Mesendoderm (in vitro differentiated cells): Measurements from ENCODE around the gene HLA-DOA.
A peak's percentile ranks its signal among the peaks of the same experiment; 100 is the strongest.

Experiments used
- DNase-seq: peaks from one replicate; pipeline ENCODE4 v3.0.0; 2013
- H2AK5ac ChIP-seq: 2 replicates; pipeline ENCODE4 v1.6.1; 2013; ENCODE audit warnings: low read length, inconsistent platforms
- H2BK120ac ChIP-seq: 2 replicates; pipeline ENCODE4 v1.6.1; 2013; ENCODE audit warnings: low read depth, mild to moderate bottlenecking, low read length, moderate library complexity, mixed read lengths
- H2BK15ac ChIP-seq: replicated peaks from 2 replicates; pipeline ENCODE4 v1.6.1; 2013; ENCODE audit warnings: low read depth, mild to moderate bottlenecking, moderate library complexity
- H2BK5ac ChIP-seq: 2 replicates; pipeline ENCODE4 v1.6.1; 2013; ENCODE audit warnings: low read length, inconsistent platforms
- H3K18ac ChIP-seq: 2 replicates; pipeline ENCODE4 v1.6.1; 2013; ENCODE audit warnings: mild to moderate bottlenecking, low read length, mixed read lengths
- H3K23ac ChIP-seq: one replicate; pipeline ENCODE4 v1.6.1; 2013; ENCODE audit warnings: low read length
- H3K27ac ChIP-seq: 2 replicates; pipeline ENCODE4 v1.5.1; 2013; ENCODE audit warnings: low read depth, mild to moderate bottlenecking, inconsistent platforms, low read length, moderate library complexity
- H3K27me3 ChIP-seq: 2 replicates; pipeline ENCODE4 v1.6.1; 2013; ENCODE audit warnings: low read length, control low read depth, mild to moderate bottlenecking, inconsistent platforms; ENCODE audit not compliant: insufficient read depth, poor library complexity
- H3K36me3 ChIP-seq: 2 replicates; pipeline ENCODE4 v1.6.1; 2013; ENCODE audit warnings: low read length, inconsistent platforms; ENCODE audit not compliant: control insufficient read depth, insufficient read depth
- H3K4ac ChIP-seq: one replicate; pipeline ENCODE4 v1.6.1; 2013; ENCODE audit warnings: low read depth, mild to moderate bottlenecking, low read length, moderate library complexity
- H3K4me1 ChIP-seq: 2 replicates; pipeline ENCODE4 v1.6.1; 2013; ENCODE audit warnings: low read depth, low read length, inconsistent platforms; ENCODE audit not compliant: control insufficient read depth
- H3K4me2 ChIP-seq: 2 replicates; pipeline ENCODE4 v1.6.1; 2013; ENCODE audit warnings: low read length
- H3K4me3 ChIP-seq: 2 replicates; pipeline ENCODE4 v1.5.1; 2013; ENCODE audit warnings: mild to moderate bottlenecking, low read length
- H3K56ac ChIP-seq: one replicate; pipeline ENCODE4 v1.6.1; 2013; ENCODE audit warnings: low read length
- H3K79me1 ChIP-seq: 2 replicates; pipeline ENCODE4 v1.6.1; 2013; ENCODE audit warnings: low read length, inconsistent platforms
- H3K79me2 ChIP-seq: 2 replicates; pipeline ENCODE4 v1.6.1; 2013; ENCODE audit warnings: mild to moderate bottlenecking, low read length; ENCODE audit not compliant: control insufficient read depth, insufficient read depth
- H3K9ac ChIP-seq: 2 replicates; pipeline ENCODE4 v1.6.1; 2013; ENCODE audit warnings: low read length, inconsistent platforms
- H4K5ac ChIP-seq: one replicate; pipeline ENCODE4 v1.6.1; 2013; ENCODE audit warnings: low read length
- H4K8ac ChIP-seq: one replicate; pipeline ENCODE4 v1.6.1; 2013; ENCODE audit warnings: low read depth, mild to moderate bottlenecking, control low read depth, low read length, moderate library complexity
- WGBS: extraction: QIAGEN DNeasy Blood & Tissue Kit; methylation state at CpG from one replicate; pipeline ENCODE4 v1.1.7; 2013; ENCODE audit warnings: low lambda C conversion rate, missing lambda C conversion rate; ENCODE audit not compliant: insufficient coverage; ENCODE audit errors: extremely low coverage; 5-methylcytosine and 5-hydroxymethylcytosine counted together

HLA-DOA gene

GRCh38 chr6:33014841-33015634, 5.6 kb upstream of the HLA-DOA start:
- Histone ChIP-seq H3K79me1 (no peaks in the 10 kb centered on the region), H3K27ac (no peak overlapping the region), H3K23ac (no peak overlapping the region), H3K56ac (no peak overlapping the region), H3K79me2 (no peaks in the 10 kb centered on the region), H2BK120ac (no peak overlapping the region), H3K18ac (no peak overlapping the region), H3K4me2 (no peak overlapping the region), H2BK5ac (no peak overlapping the region), H4K5ac (no peak overlapping the region), H3K4ac (no peak overlapping the region), H2BK15ac (no peak overlapping the region), H3K9ac (no peak overlapping the region), H3K4me1 (peaks cover 2% of the 10 kb centered on the region), H2AK5ac (no peak overlapping the region), H3K36me3 (no peaks in the 10 kb centered on the region), H3K27me3 (no peaks in the 10 kb centered on the region), H4K8ac (no peak overlapping the region), H3K4me3 (no peak overlapping the region)
- peak; percentile 85 for DNase-seq
- no CpG with 5 or more reads among the region's 6 CpGs for WGBS

DNA sequence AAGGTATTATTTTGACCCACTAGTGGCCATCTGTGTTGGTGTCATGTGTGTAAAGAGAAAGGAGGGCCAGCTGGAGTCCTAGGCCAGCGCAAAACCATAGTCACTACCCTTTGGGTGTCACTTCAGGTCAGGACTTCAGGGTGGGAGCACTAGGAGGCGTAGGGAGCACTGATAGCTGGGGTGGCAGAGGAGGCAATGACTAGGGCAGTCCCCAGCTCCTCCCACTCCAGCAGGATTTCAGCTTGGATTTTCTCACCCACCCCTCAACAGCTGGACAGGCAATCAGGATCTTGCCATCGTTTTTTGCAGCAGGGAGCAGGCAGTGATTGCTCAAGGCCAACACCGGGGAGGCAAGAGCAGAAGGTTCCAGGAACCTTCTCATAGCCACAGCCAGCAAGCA, 4.2 kb upstream of the HLA-DOA start:
- DNase-seq = peak; percentile 31
- Histone ChIP-seq H3K9ac (no peak overlapping the region), H3K23ac (no peak overlapping the region), H2BK5ac (no peak overlapping the region), H2BK15ac (no peak overlapping the region), H4K5ac (no peak overlapping the region), H2BK120ac (no peak overlapping the region), H3K4me2 (no peak overlapping the region), H3K18ac (no peak overlapping the region), H3K27me3 (no peaks in the 10 kb centered on the region), H3K4ac (no peak overlapping the region), H2AK5ac (no peak overlapping the region), H3K56ac (no peak overlapping the region), H3K79me1 (no peaks in the 10 kb centered on the region), H3K36me3 (no peaks in the 10 kb centered on the region), H3K27ac (no peak overlapping the region), H3K4me3 (no peak overlapping the region), H3K4me1 (peaks cover 5% of the 10 kb centered on the region), H3K79me2 (no peaks in the 10 kb centered on the region), H4K8ac (no peak overlapping the region)
- no CpG with 5 or more reads among the region's 4 CpGs for WGBS

GRCh38 chr6:33010356-33010755, 965 bp upstream of the HLA-DOA start:
- no peak overlapping the region for H2BK5ac ChIP-seq
- H3K79me1 ChIP-seq = no peaks in the 10 kb centered on the region
- H4K8ac ChIP-seq = no peak overlapping the region
- peaks cover 3% of the 10 kb centered on the region for H3K4me1 ChIP-seq
- no peak overlapping the region for H4K5ac ChIP-seq
- H2AK5ac ChIP-seq = no peak overlapping the region
- no peak overlapping the region for H3K9ac ChIP-seq
- no peak overlapping the region for H3K18ac ChIP-seq
- H3K27ac ChIP-seq = no peak overlapping the region
- no peak overlapping the region for H2BK120ac ChIP-seq
- no peak overlapping the region for H3K56ac ChIP-seq
- no peaks in the 10 kb centered on the region for H3K27me3 ChIP-seq
- no peak overlapping the region for H3K4me2 ChIP-seq
- no peak overlapping the region for H3K4ac ChIP-seq
- no peak overlapping the region for H3K23ac ChIP-seq
- no peak overlapping the region for H2BK15ac ChIP-seq
- H3K36me3 ChIP-seq = no peaks in the 10 kb centered on the region
- DNase-seq = no peak
- H3K79me2 ChIP-seq = no peaks in the 10 kb centered on the region
- no CpG with 5 or more reads among the region's 7 CpGs for WGBS
- no peak overlapping the region for H3K4me3 ChIP-seq

GRCh38 chr6:33007831-33008400, 1.5 kb downstream of the HLA-DOA start:
- H2BK5ac ChIP-seq = no peak overlapping the region
- H3K27ac ChIP-seq = no peak overlapping the region
- H2AK5ac ChIP-seq = no peak overlapping the region
- H4K8ac ChIP-seq = no peak overlapping the region
- peaks cover 3% of the 10 kb centered on the region for H3K4me1 ChIP-seq
- WGBS = no CpG with 5 or more reads among the region's 26 CpGs
- no peak overlapping the region for H3K9ac ChIP-seq
- H3K79me1 ChIP-seq = no peaks in the 10 kb centered on the region
- H3K4me3 ChIP-seq = no peak overlapping the region
- no peak overlapping the region for H2BK120ac ChIP-seq
- no peak overlapping the region for H2BK15ac ChIP-seq
- no peaks in the 10 kb centered on the region for H3K79me2 ChIP-seq
- DNase-seq = no peak
- no peak overlapping the region for H3K18ac ChIP-seq
- no peak overlapping the region for H4K5ac ChIP-seq
- no peaks in the 10 kb centered on the region for H3K36me3 ChIP-seq
- no peak overlapping the region for H3K56ac ChIP-seq
- H3K23ac ChIP-seq = no peak overlapping the region
- no peaks in the 10 kb centered on the region for H3K27me3 ChIP-seq
- H3K4me2 ChIP-seq = no peak overlapping the region
- H3K4ac ChIP-seq = no peak overlapping the region

- WGBS = no CpG with 5 or more reads among the region's 6 CpGs
- H3K4ac ChIP-seq = no peak overlapping the region
- H3K27me3 ChIP-seq = no peaks in the 10 kb centered on the region
Observed at GRCh38 chr6:33004940-33005339, 4.5 kb downstream of the HLA-DOA start.

More at GRCh38 chr6:33004940-33005339, 4.5 kb downstream of the HLA-DOA start:
- Histone ChIP-seq H3K4me1 (peaks cover 3% of the 10 kb centered on the region), H3K18ac (no peak overlapping the region), H3K4me2 (no peak overlapping the region), H2BK5ac (no peak overlapping the region), H4K5ac (no peak overlapping the region), H3K36me3 (no peaks in the 10 kb centered on the region), H3K56ac (no peak overlapping the region), H4K8ac (no peak overlapping the region), H3K4me3 (no peak overlapping the region), H2AK5ac (no peak overlapping the region), H3K79me2 (no peaks in the 10 kb centered on the region), H2BK120ac (no peak overlapping the region), H3K9ac (no peak overlapping the region), H2BK15ac (no peak overlapping the region), H3K23ac (no peak overlapping the region), H3K79me1 (no peaks in the 10 kb centered on the region), H3K27ac (no peak overlapping the region)
- no peak for DNase-seq
